Right lobe of liver (tissue), 6 donors: ENCODE results near the gene FKBP1A. TPM values are rescaled to one million over a fixed set of nuclear protein-coding genes. Genes with fewer than 3 reads are reported as not detected.
A peak's percentile ranks its signal among the peaks of the same experiment; 100 is the strongest.

Experiments used
- ATAC-seq, 4 donors: fragments of 200-7000 bp; cut with Tn5 transposase; one replicate each; pipeline ENCODE4 v1.9.1; 2020; ENCODE audit warnings: mild to moderate bottlenecking in 4 of 4, moderate library complexity in 4 of 4
- DNase-seq, 3 donors: peaks; one replicate each; pipeline ENCODE4 v3.0.0-alpha.2; 2020
- H3K27ac ChIP-seq, 3 donors: fragments of 200-600 bp; one replicate each; pipeline ENCODE4 v1.8.0; 2022
- H3K27me3 ChIP-seq, 2 donors: fragments of 200-600 bp; one replicate each; pipeline ENCODE4 v1.8.0; 2022
- H3K36me3 ChIP-seq, 4 donors: fragments of 200-600 bp; sonication (generic) in 1 of 4; one replicate each; pipeline versions ENCODE4 v1.5.1 to v1.8.0; 2017 to 2022; ENCODE audit warnings: control low read depth in 1 of 4
- H3K4me1 ChIP-seq, 4 donors: fragments of 200-600 bp; sonication (generic) in 1 of 4; one replicate each; pipeline versions ENCODE4 v1.5.1 to v1.8.0; 2017 to 2022; ENCODE audit warnings: control low read depth in 1 of 4
- H3K4me3 ChIP-seq, 3 donors: fragments of 200-600 bp; one replicate each; pipeline ENCODE4 v1.8.0; 2022
- H3K9me3 ChIP-seq, 4 donors: fragments of 200-600 bp; sonication (generic) in 1 of 4; one replicate each; pipeline versions ENCODE4 v1.5.1 to v1.8.0; 2017 to 2022; ENCODE audit warnings: control low read depth in 1 of 4
- POLR2A ChIP-seq: fragments of 450-650 bp; IDR thresholded peaks from one replicate; pipeline ENCODE4 v1.6.1; 2017; ENCODE audit warnings: antibody characterized with exemption, mild to moderate bottlenecking
- WGBS: methylation state at CpG from one replicate; pipeline ENCODE4 v1.1.6; 2018; ENCODE audit warnings: low coverage, low lambda C conversion rate; ENCODE audit not compliant: insufficient coverage; ENCODE audit errors: missing lambda C conversion rate; 5-methylcytosine and 5-hydroxymethylcytosine counted together
- intact Hi-C, 2 donors: fragments of 100-400 bp; cut with DNase I; formaldehyde crosslinking; loops; one replicate each; pipeline versions ENCODE4 v1.11.2 to v1.14.1; 2022
- total RNA-seq, 6 experiments: library from RNA; depleted of rRNA in 2 of 6; stranded (reverse); fragments of >200 nt in 2 of 6; fragmentation: NEBNext Ultra II Directional in 3 of 6; extraction: Animal tissue kit (Norgen Biotek cat#: 25700) in 3 of 6; gene quantifications; one replicate each; pipeline versions ENCODE4 v1.1.0 to v1.2.4, GENCODE V29; 2016 to 2023
- TF ChIP-seq, protein P1 (sequence below), 4 donors: fragments of 200-600 bp in 3 of 4; fragments of 450-650 bp in 1 of 4; IDR thresholded peaks; one replicate each; pipeline versions ENCODE4 v1.5.1 to v1.8.0; 2016 to 2022; ENCODE audit warnings: antibody characterized with exemption in 4 of 4, mild to moderate bottlenecking in 2 of 4
- donor health status: DM: no; HTN: yes; CAD: no.
- donor health status: DM: no; HTN: no; CAD: no.
- donor health status: DM: no; HTN: no; CAD: no.
- donor health status: DM: no; HTN: yes; CAD: no.
- donor health status: DM: no; HTN: yes; CAD: no.

The FKBP1A gene
- total RNA-seq, 6 experiments from 2014 or later, result 56.9 to 86.9 (median 63.4) TPM

DNA sequence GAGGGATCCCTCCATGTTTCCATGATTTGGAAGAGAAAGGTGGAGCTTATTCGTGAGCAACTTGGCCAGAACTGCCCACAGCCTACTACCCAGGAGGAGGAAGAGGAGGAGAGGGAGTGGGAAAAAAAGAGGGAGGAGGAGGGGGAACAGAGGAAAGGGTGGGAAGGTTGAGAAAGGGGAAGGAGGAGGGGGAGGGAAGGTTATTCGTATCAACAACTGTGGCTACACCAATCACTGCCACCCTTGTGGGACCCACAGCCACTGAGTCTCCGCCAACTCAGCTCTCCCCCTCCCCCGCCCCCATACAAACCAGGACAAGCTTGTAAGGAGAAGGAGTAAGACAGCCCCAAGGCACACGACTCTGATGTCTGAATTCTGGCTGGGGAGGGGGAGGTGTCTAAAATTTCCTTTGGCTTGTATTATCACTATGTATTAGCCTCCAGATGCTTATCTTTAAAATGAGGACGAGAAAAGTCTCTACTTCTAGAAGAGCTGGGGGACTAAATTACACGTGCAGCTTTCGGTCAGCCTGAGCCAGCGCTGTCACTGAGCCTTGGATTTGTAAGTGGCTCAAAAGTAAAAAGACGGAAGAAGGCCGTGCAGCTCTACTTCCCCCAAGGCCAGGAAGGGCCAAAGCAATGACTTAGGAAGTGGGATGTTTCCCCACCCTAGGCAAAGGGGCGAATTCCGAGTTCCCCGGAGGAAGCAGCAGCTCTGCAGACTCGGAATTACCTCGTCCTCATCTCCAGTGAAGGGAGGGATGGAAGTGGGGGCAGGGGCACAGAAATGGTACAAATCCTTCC is 1.0 kb downstream of the FKBP1A start:
- Histone ChIP-seq H3K4me1 (peaks cover 0 to 42% (median 11%) of the 10 kb centered on the region in 4 donors), H3K27ac (peak overlapping the region; percentile 64 to 77 (median 69)), H3K4me3 (peak overlapping the region; percentile 78 to 87 (median 79)), H3K36me3 (no peaks in the 10 kb centered on the region), H3K27me3 (no peaks in the 10 kb centered on the region), H3K9me3 (no peaks in the 10 kb centered on the region)
- no peak for TF ChIP-seq POLR2A
- TF ChIP-seq, protein P1, sequence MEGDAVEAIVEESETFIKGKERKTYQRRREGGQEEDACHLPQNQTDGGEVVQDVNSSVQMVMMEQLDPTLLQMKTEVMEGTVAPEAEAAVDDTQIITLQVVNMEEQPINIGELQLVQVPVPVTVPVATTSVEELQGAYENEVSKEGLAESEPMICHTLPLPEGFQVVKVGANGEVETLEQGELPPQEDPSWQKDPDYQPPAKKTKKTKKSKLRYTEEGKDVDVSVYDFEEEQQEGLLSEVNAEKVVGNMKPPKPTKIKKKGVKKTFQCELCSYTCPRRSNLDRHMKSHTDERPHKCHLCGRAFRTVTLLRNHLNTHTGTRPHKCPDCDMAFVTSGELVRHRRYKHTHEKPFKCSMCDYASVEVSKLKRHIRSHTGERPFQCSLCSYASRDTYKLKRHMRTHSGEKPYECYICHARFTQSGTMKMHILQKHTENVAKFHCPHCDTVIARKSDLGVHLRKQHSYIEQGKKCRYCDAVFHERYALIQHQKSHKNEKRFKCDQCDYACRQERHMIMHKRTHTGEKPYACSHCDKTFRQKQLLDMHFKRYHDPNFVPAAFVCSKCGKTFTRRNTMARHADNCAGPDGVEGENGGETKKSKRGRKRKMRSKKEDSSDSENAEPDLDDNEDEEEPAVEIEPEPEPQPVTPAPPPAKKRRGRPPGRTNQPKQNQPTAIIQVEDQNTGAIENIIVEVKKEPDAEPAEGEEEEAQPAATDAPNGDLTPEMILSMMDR (IDR thresholded peaks at IDR 0.05), result no peak
- intact Hi-C loops, result loop anchor here in 1 of 2 donors (5.0 kb wide), 1 partner anchor 65 kb away; the partner anchor contains the start of gene SDCBP2
- WGBS, result 9% methylated on average over 10 of the region's 16 CpGs
- peak; percentile 4 to 35 (median 26) for ATAC-seq
- no peak for DNase-seq

DNA sequence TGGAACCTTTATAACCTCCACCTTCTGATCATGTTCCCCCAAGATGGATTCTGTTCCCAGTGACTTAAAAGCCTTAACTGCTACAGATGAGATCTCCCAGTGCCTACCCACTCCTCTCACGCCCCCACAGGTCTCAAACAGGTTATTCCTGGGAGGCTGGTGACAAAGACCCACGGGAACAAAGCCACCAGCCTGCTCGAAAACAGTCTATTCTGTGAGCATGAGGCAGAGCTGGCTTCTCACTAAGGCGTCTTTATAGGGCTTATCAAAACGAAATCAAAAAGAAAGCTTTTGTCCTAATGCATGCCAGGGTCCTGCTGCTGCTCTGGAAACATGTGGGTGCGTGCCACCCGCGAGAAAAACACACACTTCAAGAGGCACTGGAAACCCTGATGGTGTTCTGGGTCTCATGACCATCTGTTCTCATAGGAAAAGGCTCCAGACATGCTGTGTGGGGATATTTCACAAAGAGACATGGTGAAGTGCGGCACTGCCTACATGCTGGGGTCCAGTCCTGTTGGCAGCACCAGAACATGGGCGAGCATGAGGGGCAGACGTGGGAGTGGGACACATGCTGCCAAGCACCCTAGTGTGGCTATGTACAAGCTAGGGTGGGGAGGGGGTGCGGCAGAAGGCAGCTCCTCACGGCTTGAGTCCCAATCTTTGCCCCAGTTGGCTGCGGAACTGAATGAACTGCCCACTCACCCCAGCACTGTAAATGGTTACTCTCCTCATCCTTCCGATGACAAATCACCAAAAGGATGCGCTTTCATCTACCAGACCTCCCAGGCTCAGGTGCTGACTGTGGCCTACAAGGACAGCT is 2.1 kb downstream of the FKBP1A start:
- Histone ChIP-seq H3K36me3 (no peaks in the 10 kb centered on the region), H3K9me3 (no peaks in the 10 kb centered on the region), H3K27ac (peak overlapping the region in 1 of 3 donors; percentile 69), H3K27me3 (no peaks in the 10 kb centered on the region), H3K4me3 (no peak overlapping the region), H3K4me1 (peaks cover 0 to 42% (median 11%) of the 10 kb centered on the region in 4 donors)
- 63% methylated on average over 10 of the region's 16 CpGs for WGBS
- intact Hi-C loops, result loop anchor here in 1 of 2 donors (5.0 kb wide), 1 partner anchor 63 kb away; the partner anchor contains the start of gene SDCBP2
- no peak for TF ChIP-seq POLR2A
- TF ChIP-seq, protein P1 (IDR thresholded peaks at IDR 0.05), result no peak
- no peak for ATAC-seq
- DNase-seq, result no peak

DNA sequence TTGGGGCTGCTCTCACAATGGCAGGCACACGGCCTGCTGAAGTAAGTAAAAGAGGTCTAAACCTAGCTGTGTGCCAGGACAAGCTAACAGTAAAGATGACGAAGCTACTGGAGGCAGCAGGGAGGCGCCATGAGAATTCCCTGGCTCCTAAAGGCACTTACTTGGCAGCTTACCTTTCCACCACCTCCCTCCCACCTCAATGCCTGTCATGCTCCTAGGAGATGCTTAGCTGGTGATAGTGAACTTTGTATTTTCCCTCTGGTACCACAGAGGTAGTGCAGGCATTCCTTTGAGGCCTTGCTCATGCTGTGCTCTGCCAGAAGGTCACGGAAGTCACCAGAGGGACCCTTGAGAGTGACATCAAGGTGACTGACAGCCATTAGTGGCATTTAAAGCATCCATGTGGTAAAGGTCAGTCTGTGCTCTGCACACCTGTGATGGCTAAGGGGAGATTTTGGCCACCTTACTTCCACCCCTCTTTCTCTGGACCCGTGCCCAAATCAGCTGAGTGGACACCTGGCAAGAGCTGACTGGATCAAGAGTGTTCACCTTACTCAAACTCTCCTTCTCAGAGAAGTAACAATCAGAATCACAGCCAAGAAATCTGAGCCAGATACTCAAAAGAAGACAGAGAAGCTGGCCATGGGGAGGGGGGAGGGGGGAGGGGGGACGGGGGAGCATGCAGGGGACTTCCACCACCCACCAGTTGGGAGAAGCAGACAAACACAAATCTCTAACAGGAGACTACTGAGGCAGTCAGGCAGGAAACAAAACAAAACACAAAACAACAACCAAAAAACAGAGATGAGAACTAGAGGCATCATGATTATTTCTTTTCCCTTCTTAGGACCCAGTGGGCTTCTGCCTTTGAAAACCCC is 2.9 kb downstream of the FKBP1A start:
- Histone ChIP-seq H3K9me3 (no peaks in the 10 kb centered on the region), H3K36me3 (no peaks in the 10 kb centered on the region), H3K4me3 (no peak overlapping the region), H3K4me1 (peaks cover 0 to 43% (median 11%) of the 10 kb centered on the region in 4 donors), H3K27me3 (no peaks in the 10 kb centered on the region), H3K27ac (peak overlapping the region in 1 of 3 donors; percentile 8)
- DNase-seq, result no peak
- no peak for TF ChIP-seq POLR2A
- TF ChIP-seq, protein P1 (IDR thresholded peaks at IDR 0.05), result no peak
- intact Hi-C loops, result loop anchor here (5.0 to 10.0 kb wide), 2 partner anchors 63 to 65 kb away; partner anchors contain the start of gene SDCBP2 (in 2 of the 2)
- ATAC-seq, result no peak
- 20% methylated on average over 2 of the region's 6 CpGs for WGBS
